ENCODE results near the gene MRM2. TPM values are rescaled to one million over a fixed set of nuclear protein-coding genes. Genes with fewer than 3 reads are reported as not detected.

Gene MRM2
- total RNA-seq, 1 donor from 2014 or later, result 22.6 TPM

GRCh38 chr7:2287745-2288144 is 45.7 kb upstream of the MRM2 start:
- no peaks in the 10 kb centered on the region for H3K4me1 ChIP-seq (ENCODE audit: insufficient read depth, low read length)
- no peak overlapping the region for H3K27ac Mint-ChIP-seq (ENCODE audit: unreplicated experiment)
- DNase-seq (ENCODE audit: low read depth) (no peak), FAIRE-seq (no peak)
- TF ChIP-seq EZH2 (IDR thresholded peaks at IDR 0.05; ENCODE audit: insufficient read depth, low read length), result no peak
- TF ChIP-seq, protein P1, sequence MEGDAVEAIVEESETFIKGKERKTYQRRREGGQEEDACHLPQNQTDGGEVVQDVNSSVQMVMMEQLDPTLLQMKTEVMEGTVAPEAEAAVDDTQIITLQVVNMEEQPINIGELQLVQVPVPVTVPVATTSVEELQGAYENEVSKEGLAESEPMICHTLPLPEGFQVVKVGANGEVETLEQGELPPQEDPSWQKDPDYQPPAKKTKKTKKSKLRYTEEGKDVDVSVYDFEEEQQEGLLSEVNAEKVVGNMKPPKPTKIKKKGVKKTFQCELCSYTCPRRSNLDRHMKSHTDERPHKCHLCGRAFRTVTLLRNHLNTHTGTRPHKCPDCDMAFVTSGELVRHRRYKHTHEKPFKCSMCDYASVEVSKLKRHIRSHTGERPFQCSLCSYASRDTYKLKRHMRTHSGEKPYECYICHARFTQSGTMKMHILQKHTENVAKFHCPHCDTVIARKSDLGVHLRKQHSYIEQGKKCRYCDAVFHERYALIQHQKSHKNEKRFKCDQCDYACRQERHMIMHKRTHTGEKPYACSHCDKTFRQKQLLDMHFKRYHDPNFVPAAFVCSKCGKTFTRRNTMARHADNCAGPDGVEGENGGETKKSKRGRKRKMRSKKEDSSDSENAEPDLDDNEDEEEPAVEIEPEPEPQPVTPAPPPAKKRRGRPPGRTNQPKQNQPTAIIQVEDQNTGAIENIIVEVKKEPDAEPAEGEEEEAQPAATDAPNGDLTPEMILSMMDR (IDR thresholded peaks at IDR 0.05; ENCODE audit: insufficient read depth, low read depth, low read length), result no peak
- H3K4me3 Mint-ChIP-seq (ENCODE audit: unreplicated experiment), result no peak overlapping the region
- peaks cover 20% of the 10 kb centered on the region for H3K79me2 ChIP-seq (ENCODE audit: insufficient read depth, low read length)
- no peak overlapping the region for H3K4me3 ChIP-seq (ENCODE audit: insufficient read depth, low read depth, low read length)
- no peaks in the 10 kb centered on the region for H3K36me3 ChIP-seq (ENCODE audit: insufficient read depth, low read length)
- no peak overlapping the region for H2AFZ ChIP-seq (ENCODE audit: low read depth, low read length)
- H3K36me3 Mint-ChIP-seq (ENCODE audit: low read depth, unreplicated experiment), result peaks cover 6% of the 10 kb centered on the region
- H3K9ac ChIP-seq (ENCODE audit: low read length), result no peak overlapping the region
- H3K4me1 Mint-ChIP-seq (ENCODE audit: low read depth, unreplicated experiment), result no peaks in the 10 kb centered on the region
- no peaks in the 10 kb centered on the region for H3K27me3 ChIP-seq (ENCODE audit: insufficient read depth, low read length)
- H3K9me3 ChIP-seq (ENCODE audit: insufficient read depth, low read depth, low read length), result no peaks in the 10 kb centered on the region
- H3K4me2 ChIP-seq (ENCODE audit: low read length), result no peak overlapping the region
- H3K9me3 Mint-ChIP-seq (ENCODE audit: unreplicated experiment), result no peaks in the 10 kb centered on the region
- H4K20me1 ChIP-seq (ENCODE audit: insufficient read depth, low read length), result peaks cover 37% of the 10 kb centered on the region
- H3K27ac ChIP-seq (ENCODE audit: low read depth, low read length), result no peak overlapping the region
- H3K27me3 Mint-ChIP-seq (ENCODE audit: low read depth, unreplicated experiment), result peaks cover 2% of the 10 kb centered on the region

- Mint-ChIP-seq H3K4me1 (ENCODE audit: low read depth, unreplicated experiment) (peaks cover 10% of the 10 kb centered on the region), H3K4me3 (ENCODE audit: unreplicated experiment) (no peak overlapping the region), H3K36me3 (ENCODE audit: low read depth, unreplicated experiment) (no peaks in the 10 kb centered on the region), H3K9me3 (ENCODE audit: unreplicated experiment) (no peaks in the 10 kb centered on the region), H3K27ac (ENCODE audit: unreplicated experiment) (no peak overlapping the region), H3K27me3 (ENCODE audit: low read depth, unreplicated experiment) (no peaks in the 10 kb centered on the region)
- H3K9me3 ChIP-seq (ENCODE audit: insufficient read depth, low read depth, low read length), result no peaks in the 10 kb centered on the region
- FAIRE-seq, result no peak
- peaks cover 7% of the 10 kb centered on the region for H3K4me1 ChIP-seq (ENCODE audit: insufficient read depth, low read length)
- no peak overlapping the region for H3K9ac ChIP-seq (ENCODE audit: low read length)
- H3K27ac ChIP-seq (ENCODE audit: low read depth, low read length), result no peak overlapping the region
- H3K4me2 ChIP-seq (ENCODE audit: low read length), result no peak overlapping the region
- no peaks in the 10 kb centered on the region for H3K27me3 ChIP-seq (ENCODE audit: insufficient read depth, low read length)
- peaks cover 27% of the 10 kb centered on the region for H3K79me2 ChIP-seq (ENCODE audit: insufficient read depth, low read length)
- H3K4me3 ChIP-seq (ENCODE audit: insufficient read depth, low read depth, low read length), result no peak overlapping the region
- no peak overlapping the region for H2AFZ ChIP-seq (ENCODE audit: low read depth, low read length)
- peaks cover 56% of the 10 kb centered on the region for H4K20me1 ChIP-seq (ENCODE audit: insufficient read depth, low read length)
- no peak for DNase-seq (ENCODE audit: low read depth)
- TF ChIP-seq, protein P1 (IDR thresholded peaks at IDR 0.05; ENCODE audit: insufficient read depth, low read depth, low read length), result no peak
- no peak for TF ChIP-seq EZH2 (IDR thresholded peaks at IDR 0.05; ENCODE audit: insufficient read depth, low read length)
- H3K36me3 ChIP-seq (ENCODE audit: insufficient read depth, low read length), result no peaks in the 10 kb centered on the region
These were observed 41.1 kb upstream of the MRM2 start for GRCh38 chr7:2283074-2283473.

- peaks cover 2% of the 10 kb centered on the region for H3K36me3 Mint-ChIP-seq (ENCODE audit: low read depth, unreplicated experiment)
- Histone ChIP-seq H3K4me1 (ENCODE audit: insufficient read depth, low read length) (peaks cover 7% of the 10 kb centered on the region), H3K27me3 (ENCODE audit: insufficient read depth, low read length) (no peaks in the 10 kb centered on the region), H3K4me3 (ENCODE audit: insufficient read depth, low read depth, low read length) (no peak overlapping the region), H3K27ac (ENCODE audit: low read depth, low read length) (no peak overlapping the region), H3K9me3 (ENCODE audit: insufficient read depth, low read depth, low read length) (no peaks in the 10 kb centered on the region), H3K36me3 (ENCODE audit: insufficient read depth, low read length) (no peaks in the 10 kb centered on the region), H4K20me1 (ENCODE audit: insufficient read depth, low read length) (peaks cover 60% of the 10 kb centered on the region), H3K79me2 (ENCODE audit: insufficient read depth, low read length) (peaks cover 27% of the 10 kb centered on the region), H3K9ac (ENCODE audit: low read length) (no peak overlapping the region), H3K4me2 (ENCODE audit: low read length) (no peak overlapping the region), H2AFZ (ENCODE audit: low read depth, low read length) (no peak overlapping the region)
- no peak overlapping the region for H3K27ac Mint-ChIP-seq (ENCODE audit: unreplicated experiment)
- TF ChIP-seq EZH2 (IDR thresholded peaks at IDR 0.05; ENCODE audit: insufficient read depth, low read length), result no peak
- TF ChIP-seq, protein P1 (IDR thresholded peaks at IDR 0.05; ENCODE audit: insufficient read depth, low read depth, low read length), result no peak
- H3K9me3 Mint-ChIP-seq (ENCODE audit: unreplicated experiment), result no peaks in the 10 kb centered on the region
- no peak for FAIRE-seq
- H3K27me3 Mint-ChIP-seq (ENCODE audit: low read depth, unreplicated experiment), result no peaks in the 10 kb centered on the region
- no peak overlapping the region for H3K4me3 Mint-ChIP-seq (ENCODE audit: unreplicated experiment)
- H3K4me1 Mint-ChIP-seq (ENCODE audit: low read depth, unreplicated experiment), result peaks cover 10% of the 10 kb centered on the region
- DNase-seq (ENCODE audit: low read depth), result no peak
These were observed 40.3 kb upstream of the MRM2 start for GRCh38 chr7:2282185-2282751.
